ENCODE measurements around the gene RAD51C. TPM values are rescaled to one million over a fixed set of nuclear protein-coding genes. Genes with fewer than 3 reads are reported as not detected.

Gene RAD51C
- total RNA-seq, 1 donor: 35.2 TPM

DNA sequence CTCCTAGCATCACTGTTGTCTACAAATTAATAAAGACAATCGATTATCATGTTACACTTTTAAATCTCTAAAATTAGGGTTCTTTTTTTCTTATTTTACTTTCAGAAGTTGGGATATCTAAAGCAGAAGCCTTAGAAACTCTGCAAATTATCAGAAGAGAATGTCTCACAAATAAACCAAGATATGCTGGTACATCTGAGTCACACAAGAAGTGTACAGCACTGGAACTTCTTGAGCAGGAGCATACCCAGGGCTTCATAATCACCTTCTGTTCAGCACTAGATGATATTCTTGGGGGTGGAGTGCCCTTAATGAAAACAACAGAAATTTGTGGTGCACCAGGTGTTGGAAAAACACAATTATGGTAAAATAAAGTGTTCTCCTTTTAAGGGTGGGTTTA, 2.4 kb downstream of the RAD51C start:
- TF ChIP-seq CTCF (IDR thresholded peaks at IDR 0.05; ENCODE audit: insufficient read depth, low read length): no peak
- H3K4me3 ChIP-seq (ENCODE audit: low read depth, low read length): no peak overlapping the region
- no peak for DNase-seq (ENCODE audit: low read depth)

- no peak for DNase-seq (ENCODE audit: low read depth)
- TF ChIP-seq CTCF (IDR thresholded peaks at IDR 0.05; ENCODE audit: insufficient read depth, low read length): no peak
Measured at GRCh38 chr17:58699771-58700170, 7.4 kb downstream of the RAD51C start.

DNA sequence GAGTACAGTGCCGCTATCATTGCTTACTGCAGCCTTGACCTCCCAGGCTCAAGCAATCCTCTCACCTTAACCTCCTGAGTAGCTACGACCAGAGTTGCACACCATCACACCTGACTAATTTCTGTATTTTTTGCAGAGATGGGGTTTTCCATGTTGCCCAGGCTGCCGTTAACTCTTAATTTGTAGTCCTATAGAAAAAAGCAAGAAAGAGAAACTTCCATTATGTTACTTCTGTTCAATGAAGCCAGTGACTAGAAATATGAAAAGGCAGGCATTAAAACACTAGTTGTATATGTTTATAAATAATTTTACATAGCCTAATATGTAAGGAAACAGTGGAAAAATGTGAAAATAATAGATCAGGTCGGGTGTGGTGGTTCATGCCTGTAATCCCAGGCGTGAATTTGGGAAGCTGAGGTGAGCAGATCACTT, 9.7 kb downstream of the RAD51C start:
- no peak for TF ChIP-seq CTCF (IDR thresholded peaks at IDR 0.05; ENCODE audit: insufficient read depth, low read length)
- no peak for DNase-seq (ENCODE audit: low read depth)
- H3K4me3 ChIP-seq (ENCODE audit: low read depth, low read length): no peak overlapping the region

More at GRCh38 chr17:58699771-58700170, 7.4 kb downstream of the RAD51C start:
- H3K4me3 ChIP-seq (ENCODE audit: low read depth, low read length): no peak overlapping the region

GRCh38 chr17:58702708-58703107, 10.3 kb downstream of the RAD51C start:
- no peak for TF ChIP-seq CTCF (IDR thresholded peaks at IDR 0.05; ENCODE audit: insufficient read depth, low read length)
- no peak for DNase-seq (ENCODE audit: low read depth)
- no peak overlapping the region for H3K4me3 ChIP-seq (ENCODE audit: low read depth, low read length)

GRCh38 chr17:58703137-58703915, 10.9 kb downstream of the RAD51C start:
- TF ChIP-seq CTCF (IDR thresholded peaks at IDR 0.05; ENCODE audit: insufficient read depth, low read length): no peak
- peak; percentile 78 for DNase-seq (ENCODE audit: low read depth)
- H3K4me3 ChIP-seq (ENCODE audit: low read depth, low read length): no peak overlapping the region

DNA sequence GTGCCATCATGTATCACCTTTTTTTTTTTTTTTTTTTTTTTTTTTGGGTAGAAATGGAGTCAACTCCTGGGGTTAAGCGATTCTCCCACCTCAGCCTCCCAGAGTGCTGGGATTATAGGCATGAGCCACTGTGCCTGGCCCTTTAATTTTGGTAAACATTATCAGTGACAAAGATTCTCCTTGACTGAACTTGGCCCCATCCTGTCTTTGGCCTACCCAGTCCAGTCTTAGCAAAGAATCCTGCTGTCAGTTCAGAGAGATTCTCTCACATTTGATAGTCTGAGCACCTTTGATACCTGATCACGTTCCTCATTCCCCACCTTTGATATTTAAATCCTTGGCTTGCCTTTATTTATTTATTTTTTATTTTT, 11.5 kb downstream of the RAD51C start:
- DNase-seq (ENCODE audit: low read depth): no peak
- no peak for TF ChIP-seq CTCF (IDR thresholded peaks at IDR 0.05; ENCODE audit: insufficient read depth, low read length)
- no peak overlapping the region for H3K4me3 ChIP-seq (ENCODE audit: low read depth, low read length)

Measured in fibroblast of the aortic adventitia (primary cell).